ENCODE results near the gene FGD5. TPM values are rescaled to one million over a fixed set of nuclear protein-coding genes. Genes with fewer than 3 reads are reported as not detected.

FGD5 gene
- total and polyA plus RNA-seq, 8 donors: 25.4 to 49.4 (median 41.7) TPM

DNA sequence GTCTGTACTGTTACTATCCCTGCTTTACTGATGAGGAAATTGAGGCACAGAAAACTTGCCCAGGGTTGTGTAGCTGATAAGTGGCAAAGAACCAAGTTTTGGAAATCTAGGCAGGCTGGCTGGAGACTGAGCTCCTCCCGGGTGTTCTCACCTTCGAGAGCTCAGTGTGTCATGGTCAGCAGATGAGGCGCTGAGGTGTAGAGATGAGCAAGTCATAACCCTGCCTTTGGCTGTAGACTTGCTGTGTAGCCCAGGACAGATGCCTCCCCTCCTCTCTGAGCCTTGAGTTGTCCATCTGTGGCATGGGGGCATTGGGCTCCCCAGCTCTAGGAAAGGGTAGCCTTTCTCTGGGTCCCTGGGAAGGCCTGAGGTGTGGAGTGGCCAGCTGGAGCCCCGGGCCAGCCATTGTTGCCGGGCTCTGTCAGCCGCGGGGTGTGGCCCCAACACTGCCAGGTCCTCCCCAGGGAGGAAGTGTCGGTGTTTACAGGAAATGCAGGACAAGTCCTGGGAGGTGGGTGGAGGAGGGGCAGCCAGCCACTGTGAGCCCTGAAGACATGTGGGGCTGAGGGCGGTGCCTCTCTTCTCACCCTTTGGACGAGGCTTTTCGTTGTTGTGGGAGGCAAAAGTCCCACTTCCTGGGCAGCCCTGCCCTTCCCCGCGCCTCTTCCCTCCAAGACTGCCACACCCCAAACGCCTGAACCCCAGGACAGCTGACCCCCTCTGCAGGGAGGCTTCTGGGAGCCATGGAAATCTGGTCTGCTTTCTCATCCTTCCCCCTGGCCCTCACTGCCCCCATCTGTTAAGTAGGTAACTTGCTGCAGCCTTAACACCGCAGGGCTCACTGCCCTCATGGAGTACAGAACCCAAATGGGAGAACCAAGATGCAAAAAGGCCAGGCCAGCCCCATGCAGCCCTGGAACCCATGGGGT, 29.1 kb downstream of the FGD5 start:
- H3K4me1 ChIP-seq: peaks cover 13 to 26% of the 10 kb centered on the region in 2 donors
- peak overlapping the region in 1 of 2 donors; percentile 63 for H3K27ac ChIP-seq
- no peaks in the 10 kb centered on the region for H3K27me3 ChIP-seq
- H3K36me3 ChIP-seq: no peaks in the 10 kb centered on the region
- H3K9me3 ChIP-seq: no peaks in the 10 kb centered on the region
- intact Hi-C loops (cut with DNase I): no loop called here
- TF ChIP-seq CTCF (IDR thresholded peaks at IDR 0.05): no peak
- no peak overlapping the region for H3K4me3 ChIP-seq
- no peak for DNase-seq
- peak; percentile 53 for ATAC-seq

GRCh38 chr3:14848906-14849305, 30.1 kb downstream of the FGD5 start:
- no peak overlapping the region for H3K4me3 ChIP-seq
- H3K9me3 ChIP-seq: no peaks in the 10 kb centered on the region
- no peaks in the 10 kb centered on the region for H3K27me3 ChIP-seq
- ATAC-seq (no peak), DNase-seq (no peak)
- H3K36me3 ChIP-seq: no peaks in the 10 kb centered on the region
- H3K4me1 ChIP-seq: peaks cover 13 to 26% of the 10 kb centered on the region in 2 donors
- no peak overlapping the region for H3K27ac ChIP-seq
- intact Hi-C loops (cut with DNase I): no loop called here
- TF ChIP-seq CTCF (IDR thresholded peaks at IDR 0.05): no peak

DNA sequence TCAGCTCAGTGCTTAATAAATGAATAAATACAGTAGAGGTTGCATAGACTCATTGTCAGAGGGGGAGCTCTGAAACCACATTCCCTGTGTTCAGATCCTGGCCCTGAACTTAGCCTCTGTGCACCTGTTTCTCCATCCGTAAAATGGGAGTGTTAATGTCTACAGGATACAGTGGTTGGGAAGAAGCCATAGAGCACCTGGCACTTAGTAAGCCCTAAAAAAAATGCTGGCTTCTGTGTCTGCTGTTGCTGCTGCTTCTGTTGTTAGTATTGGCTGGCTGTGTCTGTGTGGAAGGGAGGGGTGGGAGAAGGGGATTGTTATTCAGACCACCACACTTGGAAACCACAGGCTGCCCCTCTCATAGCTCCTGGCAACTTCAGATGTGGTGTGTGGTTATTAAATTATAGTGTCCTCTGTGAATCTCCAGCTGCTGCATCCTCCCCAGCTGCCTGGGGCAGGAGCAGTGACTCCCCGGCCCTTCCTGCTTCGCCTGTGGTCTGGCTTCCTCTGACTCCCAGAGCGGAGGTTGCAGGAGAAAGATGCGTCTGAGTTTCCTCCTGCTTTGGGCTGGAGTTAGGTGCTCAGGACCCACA, 31.0 kb downstream of the FGD5 start:
- Histone ChIP-seq H3K4me3 (no peak overlapping the region), H3K27ac (no peak overlapping the region), H3K4me1 (peaks cover 13 to 26% of the 10 kb centered on the region in 2 donors), H3K27me3 (no peaks in the 10 kb centered on the region), H3K36me3 (no peaks in the 10 kb centered on the region), H3K9me3 (no peaks in the 10 kb centered on the region)
- no peak for TF ChIP-seq CTCF (IDR thresholded peaks at IDR 0.05)
- intact Hi-C loops (cut with DNase I): no loop called here
- DNase-seq: no peak
- peak; percentile 23 for ATAC-seq

GRCh38 chr3:14852058-14852594, 33.4 kb downstream of the FGD5 start:
- Histone ChIP-seq H3K9me3 (no peaks in the 10 kb centered on the region), H3K4me3 (no peak overlapping the region), H3K36me3 (no peaks in the 10 kb centered on the region), H3K27me3 (no peaks in the 10 kb centered on the region), H3K4me1 (peaks cover 13 to 26% of the 10 kb centered on the region in 2 donors), H3K27ac (no peak overlapping the region)
- ATAC-seq (no peak), DNase-seq (no peak)
- TF ChIP-seq CTCF (IDR thresholded peaks at IDR 0.05): no peak
- intact Hi-C loops (cut with DNase I): no loop called here

GRCh38 chr3:14852717-14853116, 34.0 kb downstream of the FGD5 start:
- peaks cover 0 to 1% of the 10 kb centered on the region in 2 donors for H3K27me3 ChIP-seq
- H3K9me3 ChIP-seq: no peaks in the 10 kb centered on the region
- H3K27ac ChIP-seq: no peak overlapping the region
- ATAC-seq: peak; percentile 40
- H3K36me3 ChIP-seq: no peaks in the 10 kb centered on the region
- no peak overlapping the region for H3K4me3 ChIP-seq
- DNase-seq: no peak
- peaks cover 12 to 24% of the 10 kb centered on the region in 2 donors for H3K4me1 ChIP-seq
- TF ChIP-seq CTCF (IDR thresholded peaks at IDR 0.05): no peak
- intact Hi-C loops (cut with DNase I): no loop called here
